Fibroblast of skin of scalp (primary cell): ENCODE results near the gene CBL.
"Not testable (repeated sequence)": the region's sequence is repeated elsewhere in the genome, so short reads cannot be mapped to it uniquely, and the experiment has no call there.

Source experiments
- DNase-seq: peaks from one replicate; pipeline ENCODE4 v3.0.0-alpha.2; 2013

CBL gene

DNA sequence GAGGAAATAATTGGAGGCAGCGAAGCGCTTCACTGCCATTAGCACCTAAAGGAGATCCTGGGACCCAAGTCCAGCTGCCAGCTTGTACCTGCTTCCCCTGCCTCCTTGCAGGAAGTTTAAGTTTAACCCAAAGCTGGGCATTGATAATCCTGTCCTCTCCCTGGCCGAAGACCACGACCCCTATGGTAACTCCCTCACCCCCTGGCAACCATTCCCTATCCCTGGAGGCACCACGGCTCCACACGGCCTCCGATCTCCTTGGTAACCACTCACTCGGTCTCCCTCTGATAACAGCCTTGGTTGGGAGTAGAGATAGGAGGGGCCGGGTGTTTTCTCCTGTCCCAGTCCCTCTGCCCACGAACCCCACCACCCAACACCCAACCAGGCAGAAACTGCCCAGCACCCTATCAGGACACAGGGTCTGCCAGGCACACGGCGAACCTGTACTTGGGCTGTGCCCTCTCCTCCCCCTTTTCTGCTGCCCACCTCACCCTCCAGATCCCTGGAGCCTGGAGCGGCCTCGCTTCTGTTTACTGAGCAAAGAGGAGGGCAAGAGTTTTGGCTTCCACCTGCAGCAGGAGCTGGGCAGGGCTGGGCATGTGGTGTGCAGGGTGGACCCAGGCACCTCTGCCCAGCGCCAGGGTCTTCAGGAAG lies 20.0 kb upstream of the CBL start:
- DNase-seq: no peak

DNA sequence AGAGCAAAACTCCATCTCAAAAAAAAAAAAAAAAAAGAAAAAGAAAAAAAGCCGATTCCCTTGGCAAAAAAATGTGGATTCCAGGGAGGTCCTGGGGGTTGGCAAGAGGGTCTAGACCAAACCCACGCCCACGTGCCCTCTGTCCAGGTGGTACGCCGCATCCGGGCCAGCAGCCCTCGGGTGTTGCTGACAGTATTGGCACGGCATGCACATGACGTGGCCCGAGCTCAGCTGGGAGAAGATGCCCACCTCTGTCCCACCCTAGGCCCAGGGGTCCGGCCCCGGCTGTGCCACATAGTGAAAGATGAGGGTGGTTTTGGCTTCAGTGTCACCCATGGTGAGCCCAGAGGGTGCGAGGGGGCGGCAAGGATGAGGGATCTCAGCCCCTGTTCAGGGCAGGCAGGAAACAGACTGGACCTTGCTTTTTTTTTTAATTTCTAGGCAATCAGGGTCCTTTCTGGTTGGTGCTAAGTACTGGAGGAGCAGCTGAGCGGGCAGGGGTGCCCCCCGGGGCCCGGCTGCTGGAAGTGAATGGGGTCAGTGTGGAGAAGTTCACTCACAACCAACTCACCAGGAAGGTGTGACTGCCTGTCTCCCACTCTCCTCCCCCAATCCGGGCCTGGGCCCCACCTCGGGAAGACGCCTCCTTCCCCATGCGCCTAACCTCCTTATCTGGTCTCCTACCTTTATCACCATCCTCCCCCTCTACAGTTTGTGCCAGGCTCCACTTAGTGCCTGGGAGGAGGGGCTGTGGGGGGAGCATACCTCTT lies 18.8 kb upstream of the CBL start:
- DNase-seq: no peak

DNA sequence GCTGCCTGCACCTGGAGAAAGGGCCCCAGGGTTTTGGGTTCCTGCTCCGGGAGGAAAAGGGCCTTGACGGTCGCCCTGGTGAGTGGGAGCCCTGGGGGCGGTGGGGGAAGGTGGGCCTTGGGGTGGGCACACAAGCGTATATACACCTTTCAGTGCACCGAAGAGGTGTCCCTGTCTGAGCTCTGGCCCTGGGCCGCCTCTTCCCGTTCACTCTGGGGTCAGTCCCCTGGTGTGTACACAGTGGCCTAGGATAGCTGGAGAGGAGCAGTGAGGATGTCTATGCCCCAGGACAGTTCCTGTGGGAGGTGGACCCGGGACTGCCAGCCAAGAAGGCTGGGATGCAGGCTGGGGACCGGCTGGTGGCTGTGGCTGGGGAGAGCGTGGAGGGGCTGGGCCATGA lies 18.1 kb upstream of the CBL start:
- no peak for DNase-seq

DNA sequence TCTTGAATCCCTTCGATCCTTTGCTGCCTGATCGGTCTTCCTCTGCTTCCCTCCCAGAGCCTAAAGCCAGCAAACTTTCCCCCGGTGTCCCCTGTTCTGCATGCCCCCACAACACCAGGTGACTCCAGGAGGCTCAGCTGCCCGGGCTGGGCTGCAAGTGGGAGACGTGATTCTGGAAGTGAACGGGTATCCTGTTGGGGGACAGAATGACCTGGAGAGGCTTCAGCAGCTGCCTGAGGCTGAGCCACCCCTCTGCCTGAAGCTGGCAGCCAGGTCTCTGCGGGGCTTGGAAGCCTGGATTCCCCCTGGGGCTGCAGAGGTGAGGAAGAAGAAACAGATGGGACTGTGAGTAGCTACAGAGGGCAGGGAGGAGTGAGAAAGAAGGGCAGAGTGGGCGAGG lies 17.3 kb upstream of the CBL start:
- no peak for DNase-seq

DNA sequence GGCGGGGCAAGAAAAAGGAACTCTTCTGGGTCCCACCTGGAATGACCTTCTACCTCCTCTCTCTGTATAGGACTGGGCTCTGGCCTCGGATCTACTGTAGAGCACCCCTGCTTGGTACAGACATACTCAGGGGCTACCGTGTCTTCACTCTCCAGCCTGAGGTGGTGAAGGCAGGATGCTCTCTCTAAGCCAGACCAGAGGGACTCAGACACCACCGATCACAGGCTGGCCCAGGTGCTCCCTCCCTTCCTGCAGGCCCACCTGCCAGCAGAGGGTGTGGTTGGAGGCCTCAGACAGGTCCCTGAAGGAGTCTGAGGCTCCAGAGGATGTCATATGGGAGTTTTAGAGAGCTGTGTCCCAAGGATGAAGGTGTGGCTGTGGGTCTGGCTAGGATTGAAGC lies 16.7 kb upstream of the CBL start:
- DNase-seq: no peak

DNA sequence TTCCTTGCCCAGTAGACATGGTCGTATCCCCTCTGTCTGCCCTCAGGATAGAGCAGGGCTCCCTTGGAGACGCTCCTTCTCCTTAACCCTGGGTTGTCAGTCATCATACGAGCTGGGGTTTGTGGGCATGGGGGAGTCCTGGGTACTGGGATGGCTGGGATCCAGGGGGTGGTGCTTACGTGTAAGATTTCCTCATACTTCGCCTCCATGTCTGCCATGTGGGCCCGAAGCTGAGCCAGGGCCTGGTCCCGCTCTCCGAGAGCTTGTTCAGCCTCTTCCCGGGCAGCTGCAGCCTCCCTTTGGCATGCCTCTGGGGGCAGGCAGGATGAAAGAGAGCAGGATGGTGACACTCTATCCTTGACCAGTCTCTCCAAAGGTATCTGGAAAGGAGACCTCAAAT lies 15.6 kb upstream of the CBL start:
- DNase-seq: no peak

DNA sequence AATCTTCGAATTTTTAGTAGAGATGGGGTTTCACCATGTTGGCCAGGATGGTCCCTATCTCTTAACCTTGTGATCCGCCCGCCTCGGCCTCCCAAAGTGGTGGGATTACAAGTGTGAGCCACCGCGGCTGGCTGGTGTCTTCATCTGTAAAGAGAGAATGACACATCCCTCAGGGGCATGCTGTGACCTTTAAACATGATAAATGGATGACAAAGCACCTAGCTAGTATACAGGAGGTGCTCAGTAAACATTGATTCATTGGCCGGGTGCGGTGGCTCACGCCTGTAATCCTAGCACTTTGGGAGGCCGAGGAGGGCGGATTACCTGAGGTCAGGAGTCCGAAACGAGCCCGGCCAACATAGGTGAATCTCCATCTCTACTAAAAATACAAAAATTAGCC lies 14.9 kb upstream of the CBL start:
- DNase-seq: not testable (repeated sequence)

DNA sequence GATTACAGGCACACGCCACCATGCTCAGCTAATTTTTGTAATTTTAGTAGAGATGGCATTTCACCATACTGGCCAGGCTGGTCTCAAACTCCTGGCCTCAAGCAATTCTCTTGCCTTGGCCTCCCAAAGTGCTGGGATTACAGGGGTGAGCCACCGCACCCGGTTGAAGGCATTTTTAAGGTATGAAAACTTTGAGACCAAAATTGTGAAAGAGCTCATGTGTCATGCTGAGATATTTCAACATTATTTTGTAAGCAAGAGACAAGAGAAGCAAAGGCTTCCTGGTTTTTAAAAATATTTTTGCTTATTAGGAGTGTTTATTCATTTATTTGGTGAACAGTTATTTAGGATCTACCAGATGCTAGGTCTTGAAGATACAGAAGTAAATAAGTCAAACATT lies 14.0 kb upstream of the CBL start:
- DNase-seq: no peak

DNA sequence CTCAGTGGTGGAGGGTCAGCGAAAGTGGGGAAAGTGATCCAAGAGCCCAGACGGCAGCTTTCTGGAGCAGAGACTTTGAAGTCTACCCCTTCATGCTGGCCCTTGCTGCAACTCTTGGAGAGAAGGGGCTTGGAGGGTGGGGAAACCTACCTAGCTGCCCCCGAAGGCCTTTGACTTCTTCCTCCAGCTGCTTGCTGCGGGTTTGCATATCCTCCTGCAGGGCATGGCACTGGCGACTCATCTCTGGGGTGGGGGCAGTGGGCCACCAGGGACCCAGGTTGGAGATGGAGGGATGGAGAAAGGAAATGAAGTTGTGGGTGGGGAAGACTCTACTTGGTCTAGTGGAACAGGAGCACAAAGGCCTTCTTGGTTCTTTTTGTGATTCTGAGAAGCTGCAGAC lies 13.1 kb upstream of the CBL start:
- DNase-seq: no peak

DNA sequence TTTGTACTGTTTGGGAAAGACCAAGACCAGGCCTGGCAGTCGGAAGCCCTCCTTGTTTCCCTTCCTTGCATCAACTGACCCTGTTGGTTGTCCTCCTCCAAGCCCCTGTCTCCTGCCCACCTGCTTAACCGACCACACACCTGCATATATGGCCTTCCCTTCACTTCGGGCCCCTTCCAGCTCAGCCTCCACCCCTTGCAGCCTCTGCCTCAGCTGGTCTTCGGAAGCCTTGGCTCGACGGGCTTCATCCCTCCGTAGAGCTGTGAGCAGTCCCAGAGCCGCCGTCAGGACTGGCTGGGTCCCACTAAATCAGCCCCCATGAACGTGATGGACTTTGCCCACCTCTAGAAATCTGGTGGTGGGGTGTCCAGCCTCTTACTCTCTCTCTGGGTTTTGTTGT lies 12.5 kb upstream of the CBL start:
- DNase-seq: no peak

DNA sequence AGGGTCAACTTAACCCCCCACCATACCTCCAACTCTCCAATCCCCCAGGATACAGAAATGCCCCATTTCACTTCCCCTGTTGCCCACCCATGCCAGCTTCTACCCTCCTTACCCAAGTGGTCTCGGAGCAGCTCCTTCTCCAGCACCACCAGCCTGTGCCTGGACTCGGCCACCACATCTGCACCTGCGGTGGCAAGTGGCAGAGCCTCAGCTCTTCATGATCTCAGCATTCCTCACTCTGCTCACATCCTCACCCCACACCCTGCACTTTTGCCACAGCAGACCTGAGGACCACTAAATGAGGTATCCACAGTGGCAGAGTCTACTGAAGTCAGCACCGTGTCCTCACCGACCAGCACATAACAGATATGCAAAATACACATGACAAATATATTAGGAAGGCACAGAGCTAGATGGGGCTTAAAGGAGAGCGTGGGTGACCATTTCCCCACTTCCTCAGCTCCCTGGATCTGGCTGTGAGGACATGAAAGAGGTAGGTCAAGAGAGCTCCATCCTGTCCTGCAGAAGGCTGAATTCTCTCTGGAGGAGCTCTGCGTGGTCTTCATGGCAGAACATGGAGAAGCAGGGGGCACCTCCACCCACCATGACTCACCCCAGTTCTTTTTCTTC lies 11.2 kb upstream of the CBL start:
- no peak for DNase-seq

DNA sequence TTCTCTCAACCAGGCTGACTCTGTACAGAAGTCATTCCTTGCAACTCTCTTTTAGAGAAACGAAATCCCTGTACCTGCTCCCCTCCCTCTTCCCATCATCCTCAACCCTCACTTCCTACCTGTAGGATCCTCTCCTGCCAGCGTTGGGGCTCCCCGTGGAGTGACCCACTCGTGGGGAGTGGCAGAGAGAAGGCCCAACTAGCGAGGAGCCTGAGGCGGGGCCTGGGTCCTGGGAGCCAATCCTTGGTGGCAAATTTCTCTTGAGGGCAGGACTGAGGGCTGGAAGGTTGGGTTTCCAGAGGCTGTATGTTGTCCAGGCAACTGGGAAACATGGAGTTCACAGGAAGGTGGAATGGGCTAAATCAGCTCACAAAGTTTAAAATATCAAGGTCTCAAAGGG lies 10.5 kb upstream of the CBL start:
- DNase-seq: peak; percentile 49

DNA sequence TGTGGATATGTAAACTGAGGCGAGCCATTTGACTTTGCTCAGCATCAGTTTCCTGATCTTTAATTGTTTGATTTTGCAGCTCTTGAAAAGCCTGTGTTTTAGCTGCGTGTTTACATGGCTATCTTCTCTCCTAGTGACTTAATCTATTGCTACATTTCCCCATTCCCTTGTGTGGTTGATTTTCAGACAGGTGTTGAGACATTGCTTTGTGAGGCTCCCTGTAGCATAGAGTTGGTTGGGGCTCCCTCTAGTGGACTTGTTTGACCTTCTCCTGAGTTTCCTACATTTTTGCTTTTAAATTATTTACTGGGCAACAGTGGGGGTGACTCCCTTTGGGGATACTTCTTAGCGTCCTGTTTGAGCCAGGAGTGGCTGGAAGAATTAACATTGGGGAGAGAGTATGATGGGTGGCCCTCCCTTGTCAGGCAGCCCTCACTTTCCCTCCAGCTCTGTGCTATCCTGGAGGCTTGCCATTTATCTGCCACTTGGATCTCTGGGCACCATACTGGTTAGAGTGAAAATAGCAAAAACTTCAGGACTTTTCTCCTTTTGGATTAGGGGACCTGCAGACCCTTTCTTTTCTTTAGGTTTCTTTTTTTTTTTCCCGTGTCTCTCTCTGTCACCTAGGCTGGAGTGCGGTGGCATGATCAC lies 9.2 kb upstream of the CBL start:
- DNase-seq: peak; percentile 74

DNA sequence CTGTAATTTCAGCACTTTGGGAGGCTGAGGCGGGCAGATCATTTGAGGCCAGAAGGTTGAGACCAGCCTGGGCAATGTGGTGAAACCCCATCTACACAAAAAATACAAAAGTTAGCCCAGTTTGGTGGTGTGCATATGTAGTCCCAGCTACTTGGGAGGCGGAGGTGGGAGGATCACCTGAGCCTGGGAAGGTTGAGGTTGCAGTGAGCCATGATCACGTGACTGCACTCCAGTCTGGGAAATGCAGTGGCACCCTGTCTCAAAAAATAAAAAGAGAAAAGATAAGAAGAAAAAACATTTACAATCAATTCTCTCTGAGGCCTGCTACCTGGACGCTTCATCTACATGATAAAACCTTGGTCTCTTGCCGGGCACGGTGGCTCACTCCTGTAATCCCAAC lies 7.2 kb upstream of the CBL start:
- DNase-seq: no peak

DNA sequence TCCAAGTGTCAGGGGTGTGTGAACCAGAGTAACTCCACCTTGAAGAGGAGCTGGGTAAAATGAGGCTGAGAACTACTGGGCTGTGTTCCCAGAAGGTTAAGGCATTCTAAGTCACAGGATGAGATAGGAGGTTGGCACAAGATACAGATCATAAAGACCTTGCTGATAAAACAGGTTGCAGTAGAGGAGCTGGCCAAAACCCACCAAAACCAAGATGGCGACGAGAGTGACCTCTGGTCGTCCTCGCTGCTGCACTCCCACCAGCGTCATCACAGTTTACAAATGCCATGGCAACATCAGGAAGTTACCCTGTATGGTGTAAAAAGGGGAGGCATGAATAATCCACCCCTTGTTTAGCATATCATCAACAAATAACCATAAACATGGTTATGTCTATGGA lies 4.9 kb upstream of the CBL start:
- DNase-seq: not testable (repeated sequence)

DNA sequence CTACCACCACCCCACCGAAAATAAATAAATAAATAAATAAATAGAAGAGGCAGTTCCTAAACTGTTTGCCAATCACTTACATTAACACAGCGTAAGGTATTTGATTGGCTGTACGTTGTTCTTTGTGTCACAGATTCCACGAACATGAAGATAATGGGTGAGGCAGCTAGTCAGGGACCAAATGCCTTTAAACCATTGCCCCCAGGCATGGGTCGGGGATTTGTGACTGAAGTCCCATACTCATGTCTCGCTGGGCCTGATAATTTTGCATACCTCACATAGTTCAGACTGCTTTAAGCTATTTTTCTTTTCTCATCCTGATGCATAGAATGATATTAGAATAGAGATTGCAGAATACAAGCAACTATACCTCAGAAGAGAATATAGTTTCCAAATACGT lies 3.6 kb upstream of the CBL start:
- DNase-seq: no peak

DNA sequence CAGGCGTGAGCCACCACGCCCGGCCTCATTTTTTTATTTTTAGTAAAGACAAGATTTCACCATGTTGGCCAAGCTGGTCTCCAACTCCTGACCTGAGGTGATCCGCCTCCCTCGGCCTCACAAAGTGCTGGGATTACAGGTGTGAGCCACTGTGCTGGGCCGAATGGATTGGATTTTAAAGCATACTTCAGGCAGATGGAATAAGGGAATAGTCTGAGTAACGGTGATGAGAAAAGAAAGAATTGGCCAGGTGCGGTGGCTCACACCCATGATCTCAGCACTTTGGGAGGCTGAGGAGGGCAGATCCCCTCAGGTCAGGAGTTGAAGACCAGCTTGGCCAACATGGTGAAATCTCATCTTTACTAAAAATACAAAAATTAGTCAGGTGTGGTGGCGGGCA lies 2.1 kb upstream of the CBL start:
- DNase-seq: no peak

DNA sequence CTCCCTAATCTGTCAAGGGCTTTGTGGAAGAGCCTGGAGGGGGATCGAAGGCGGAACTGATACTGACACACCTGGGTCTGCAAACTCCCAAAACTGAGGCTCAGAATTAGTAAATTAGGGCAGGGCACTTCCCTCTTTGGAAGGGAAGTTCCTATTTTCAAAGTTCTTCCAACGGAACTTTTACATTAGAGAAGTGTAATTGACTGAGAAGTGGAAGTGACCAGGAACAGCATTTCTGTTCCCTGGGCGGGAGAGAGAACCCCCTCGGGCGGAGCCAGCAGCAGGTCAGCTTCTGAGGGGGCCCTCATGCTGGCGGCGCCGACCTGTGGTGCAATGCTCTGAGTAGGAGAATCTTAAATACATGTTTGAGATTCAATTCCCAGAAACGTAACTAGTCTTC lies 1.1 kb upstream of the CBL start:
- DNase-seq: no peak

DNA sequence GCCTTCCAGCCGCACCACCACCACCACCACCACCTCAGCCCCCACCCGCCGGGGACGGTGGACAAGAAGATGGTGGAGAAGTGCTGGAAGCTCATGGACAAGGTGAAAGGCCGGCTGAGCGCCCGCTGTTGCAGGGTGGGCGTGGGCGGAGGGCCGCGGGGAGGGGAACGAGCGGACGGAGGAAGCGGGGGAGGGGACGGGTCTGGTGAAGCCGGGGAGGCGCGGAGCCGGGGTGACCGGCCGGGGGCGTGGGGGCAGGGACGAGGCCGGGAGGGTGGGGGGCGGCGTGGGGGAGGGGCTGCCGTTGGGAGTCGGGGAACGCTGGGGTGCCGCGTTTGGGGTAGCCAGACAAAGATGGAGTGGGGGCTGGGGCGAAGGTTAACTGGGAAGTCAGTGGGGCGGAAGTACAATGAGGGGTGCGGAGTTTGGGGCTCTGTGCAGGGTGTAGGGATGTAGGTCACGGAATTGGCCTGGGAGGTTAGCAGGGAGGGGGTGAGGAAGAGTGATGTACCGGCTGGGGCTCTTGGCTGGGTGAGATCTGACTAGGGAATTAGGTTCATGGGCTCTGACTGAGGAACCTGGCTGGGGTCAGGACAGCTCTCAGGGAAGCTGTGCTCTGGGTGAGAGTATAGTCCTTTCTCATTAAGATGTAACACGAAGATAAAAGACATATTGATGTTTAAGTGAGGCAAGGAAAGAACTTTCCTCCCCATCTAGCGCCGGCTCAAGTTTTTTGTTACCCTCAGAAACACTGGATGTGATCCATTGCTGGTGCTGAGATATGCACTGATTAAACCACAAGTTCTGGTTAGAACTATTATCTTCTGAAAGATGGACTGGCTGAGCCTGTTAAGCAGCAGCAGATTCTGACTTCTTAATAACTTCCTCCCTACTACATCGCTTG lies 624 bp downstream of the CBL start:
- DNase-seq: no peak

DNA sequence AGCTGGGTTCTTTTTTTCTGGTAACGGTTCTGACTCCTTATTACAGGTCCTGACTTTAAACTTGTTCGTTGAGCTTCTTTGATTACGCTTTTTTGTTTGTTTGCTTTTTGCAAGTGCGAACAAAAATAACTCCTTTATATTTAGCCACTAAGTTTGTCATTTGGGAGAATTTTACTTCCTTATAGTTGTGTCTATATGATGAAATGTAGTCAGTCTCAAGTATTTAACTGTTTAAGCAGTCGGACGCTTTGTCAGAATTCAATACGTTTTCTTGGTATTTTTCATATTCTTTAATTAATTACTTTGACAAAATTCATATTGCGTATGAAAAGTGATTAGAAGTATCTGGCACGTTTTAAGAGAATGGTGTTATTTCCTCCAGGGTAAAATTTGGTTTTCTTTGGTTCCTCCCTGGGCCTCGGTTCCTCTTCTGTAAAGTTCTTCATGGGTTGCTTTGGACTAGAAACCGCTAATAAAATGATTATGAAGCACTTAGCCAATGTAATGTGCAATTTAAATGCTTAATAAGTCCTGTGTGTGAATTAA lies 1.3 kb downstream of the CBL start:
- DNase-seq: no peak

DNA sequence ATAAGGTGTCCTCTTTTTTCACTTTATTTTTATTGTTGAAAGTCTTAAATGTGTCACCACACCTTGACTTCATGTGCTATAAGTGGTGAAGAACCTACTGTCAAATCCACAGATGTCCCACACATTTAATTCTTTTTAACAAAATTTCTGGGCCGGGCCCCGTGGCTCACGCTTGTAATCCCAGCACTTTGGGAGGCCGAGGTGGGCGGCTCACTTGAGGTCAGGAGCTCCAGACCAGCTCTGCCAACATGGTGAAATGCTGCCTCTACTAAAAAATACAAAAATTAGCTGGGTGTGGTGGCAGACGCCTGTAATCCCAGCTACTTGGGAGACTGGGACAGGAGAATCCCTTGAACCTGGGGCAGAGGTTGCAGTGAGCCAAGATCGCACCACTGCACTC lies 3.0 kb downstream of the CBL start:
- no peak for DNase-seq

DNA sequence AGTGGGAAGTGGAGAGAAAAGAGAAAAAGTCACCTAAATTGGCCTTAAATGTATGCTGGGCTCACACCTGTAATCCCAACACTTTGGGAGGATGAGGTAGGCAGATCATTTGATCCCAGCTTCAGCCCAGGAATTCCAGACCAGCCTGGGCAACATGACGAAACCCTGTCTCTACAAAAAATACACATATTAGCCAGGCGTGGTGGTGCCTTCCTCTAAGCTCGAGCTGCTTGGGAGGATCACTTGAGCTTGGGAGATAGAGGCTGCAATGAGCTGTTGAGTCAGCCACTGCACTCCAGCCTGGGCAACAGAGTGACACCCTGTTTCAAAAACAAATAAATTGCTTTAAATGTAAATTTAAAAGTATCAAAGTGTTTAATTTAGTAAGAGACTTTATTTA lies 3.9 kb downstream of the CBL start:
- no peak for DNase-seq
